Panc1 (cell line): ENCODE measurements around the gene ADGRV1.
"Not testable (repeated sequence)": the region's sequence is repeated elsewhere in the genome, so short reads cannot be mapped to it uniquely, and the experiment has no call there.

Experiments used
- CTCF ChIP-seq: fragments of 450-650 bp; IDR thresholded peaks from 2 replicates; pipeline ENCODE4 v1.5.1; 2017; ENCODE audit warnings: mild to moderate bottlenecking
- POLR2AphosphoS5 ChIP-seq: IDR thresholded peaks from 2 replicates; pipeline ENCODE4 v1.6.1; 2012; ENCODE audit warnings: mild to moderate bottlenecking, low read depth, low read length, moderate library complexity
- REST ChIP-seq, 2 experiments: IDR thresholded peaks; 2 replicates each; pipeline ENCODE4 v1.6.1; 2011 to 2012; ENCODE audit warnings: low read depth in 2 of 2, control low read depth in 1 of 2, low read length in 1 of 2, mild to moderate bottlenecking in 1 of 2, moderate library complexity in 1 of 2; ENCODE audit not compliant: insufficient read depth in 1 of 2
- TCF7L2 ChIP-seq: IDR thresholded peaks from 2 replicates; pipeline ENCODE4 v1.6.1; 2011; ENCODE audit warnings: mild to moderate bottlenecking, low read depth, low read length, inconsistent platforms

GRCh38 chr5:90687458-90687857, 128.9 kb downstream of the ADGRV1 start:
- not testable (repeated sequence) for TF ChIP-seq CTCF; REST (IDR thresholded peaks at IDR 0.05; ENCODE audit: insufficient read depth in 1 of 2, low read depth in 2 of 2, low read length in 1 of 2); POLR2AphosphoS5; TCF7L2
